ENCODE measurements around the gene KAT2B.

The KAT2B gene

DNA sequence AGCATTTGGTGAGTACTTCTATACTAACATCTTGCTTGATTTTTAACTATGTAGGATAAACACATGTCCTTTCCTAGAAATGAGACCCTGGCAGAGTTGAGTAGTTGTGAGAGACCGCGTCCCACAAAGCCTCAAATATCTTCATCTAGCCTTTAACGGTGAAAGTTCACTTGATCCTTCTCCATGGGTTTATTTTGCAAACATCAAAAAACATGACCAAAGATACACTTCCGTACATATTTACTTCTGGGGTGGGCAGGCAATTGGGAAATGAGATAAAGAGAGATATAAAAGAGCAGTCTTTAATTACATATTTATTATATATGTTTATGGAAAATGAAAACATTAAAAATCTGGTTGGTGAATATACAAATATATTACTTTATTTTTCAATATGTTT lies 5.2 kb upstream of the KAT2B start:
- TF ChIP-seq, protein P1, sequence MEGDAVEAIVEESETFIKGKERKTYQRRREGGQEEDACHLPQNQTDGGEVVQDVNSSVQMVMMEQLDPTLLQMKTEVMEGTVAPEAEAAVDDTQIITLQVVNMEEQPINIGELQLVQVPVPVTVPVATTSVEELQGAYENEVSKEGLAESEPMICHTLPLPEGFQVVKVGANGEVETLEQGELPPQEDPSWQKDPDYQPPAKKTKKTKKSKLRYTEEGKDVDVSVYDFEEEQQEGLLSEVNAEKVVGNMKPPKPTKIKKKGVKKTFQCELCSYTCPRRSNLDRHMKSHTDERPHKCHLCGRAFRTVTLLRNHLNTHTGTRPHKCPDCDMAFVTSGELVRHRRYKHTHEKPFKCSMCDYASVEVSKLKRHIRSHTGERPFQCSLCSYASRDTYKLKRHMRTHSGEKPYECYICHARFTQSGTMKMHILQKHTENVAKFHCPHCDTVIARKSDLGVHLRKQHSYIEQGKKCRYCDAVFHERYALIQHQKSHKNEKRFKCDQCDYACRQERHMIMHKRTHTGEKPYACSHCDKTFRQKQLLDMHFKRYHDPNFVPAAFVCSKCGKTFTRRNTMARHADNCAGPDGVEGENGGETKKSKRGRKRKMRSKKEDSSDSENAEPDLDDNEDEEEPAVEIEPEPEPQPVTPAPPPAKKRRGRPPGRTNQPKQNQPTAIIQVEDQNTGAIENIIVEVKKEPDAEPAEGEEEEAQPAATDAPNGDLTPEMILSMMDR (IDR thresholded peaks at IDR 0.05; ENCODE audit: insufficient read depth, missing control alignments) = no peak
- DNase-seq (ENCODE audit: insufficient read length, low spot score) (no peak), FAIRE-seq (no peak)

DNA sequence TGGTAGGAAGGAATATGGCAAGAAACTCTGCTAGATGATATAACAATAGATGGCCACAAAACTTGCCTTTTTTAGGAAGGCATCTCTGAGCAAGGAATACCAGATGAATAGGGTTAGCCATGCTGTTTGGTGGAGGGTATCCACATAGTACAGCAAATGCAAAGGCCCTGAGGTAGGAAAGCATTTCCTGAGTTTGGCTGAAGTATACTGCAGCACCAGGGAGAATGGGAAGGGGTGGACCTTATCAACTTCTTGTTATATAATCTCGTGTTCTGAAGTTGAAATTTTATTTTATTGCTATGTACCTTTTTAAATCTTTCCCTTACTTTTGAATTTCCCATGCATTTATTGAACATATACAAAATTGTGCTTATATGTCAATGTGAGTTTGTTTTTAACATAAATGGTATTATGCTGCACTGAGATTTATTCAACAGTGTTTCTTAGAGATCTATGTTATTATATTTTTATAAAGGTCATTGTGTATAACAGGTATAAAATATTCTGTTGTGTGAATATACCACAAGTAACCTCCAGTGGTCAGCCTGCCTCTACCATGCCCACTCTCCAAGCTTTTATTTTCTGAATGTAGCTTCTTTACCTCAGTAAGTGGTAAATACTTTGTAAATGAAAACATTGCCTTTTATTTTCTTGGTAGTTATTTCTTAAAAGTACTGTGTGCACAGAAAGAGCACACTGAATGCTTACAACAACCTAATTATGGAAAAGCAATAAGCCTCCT lies 2.8 kb upstream of the KAT2B start:
- TF ChIP-seq, protein P1 (IDR thresholded peaks at IDR 0.05; ENCODE audit: insufficient read depth, missing control alignments) = no peak
- FAIRE-seq = no peak

DNA sequence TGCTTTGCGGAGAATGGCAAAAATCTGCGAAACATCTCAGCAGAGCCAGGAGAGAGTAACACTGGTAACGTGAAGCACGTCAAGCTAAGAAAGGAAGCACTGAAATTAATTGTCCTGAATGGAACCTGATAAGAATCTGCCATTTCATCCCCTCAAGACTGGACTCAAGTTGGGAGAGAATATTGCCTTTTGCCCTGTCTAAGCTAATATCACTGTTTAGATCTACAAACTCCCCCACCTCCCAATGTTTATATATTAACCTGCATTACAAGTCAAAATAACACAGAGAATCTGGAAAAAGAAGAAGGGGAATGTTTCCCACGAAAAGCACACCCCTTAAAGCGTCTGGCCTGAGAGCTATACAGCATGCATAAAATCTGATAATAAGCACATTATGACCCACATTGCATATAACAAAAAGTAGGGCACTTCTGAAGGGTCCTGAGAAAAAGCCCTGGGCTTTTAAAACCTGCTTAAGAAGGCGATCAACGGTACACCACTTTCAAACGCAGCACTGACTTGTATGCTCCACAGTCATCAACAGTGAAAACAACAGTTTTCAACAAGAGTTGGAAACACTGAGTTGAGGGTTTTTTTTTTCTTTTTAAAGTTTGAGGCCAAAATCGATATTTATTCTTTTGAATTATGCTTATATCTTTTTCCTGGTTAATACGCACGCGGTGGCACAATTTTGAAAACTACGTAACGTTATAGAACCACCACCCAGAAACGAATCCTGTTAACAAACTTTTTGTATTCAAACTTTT lies 1.4 kb upstream of the KAT2B start:
- no peak for FAIRE-seq
- TF ChIP-seq, protein P1 (IDR thresholded peaks at IDR 0.05; ENCODE audit: insufficient read depth, missing control alignments) = no peak
- DNase-seq (ENCODE audit: insufficient read length, low spot score) = no peak

More for the DNA sequence above, 2.8 kb upstream of the KAT2B start:
- no peak for DNase-seq (ENCODE audit: insufficient read length, low spot score)

DNA sequence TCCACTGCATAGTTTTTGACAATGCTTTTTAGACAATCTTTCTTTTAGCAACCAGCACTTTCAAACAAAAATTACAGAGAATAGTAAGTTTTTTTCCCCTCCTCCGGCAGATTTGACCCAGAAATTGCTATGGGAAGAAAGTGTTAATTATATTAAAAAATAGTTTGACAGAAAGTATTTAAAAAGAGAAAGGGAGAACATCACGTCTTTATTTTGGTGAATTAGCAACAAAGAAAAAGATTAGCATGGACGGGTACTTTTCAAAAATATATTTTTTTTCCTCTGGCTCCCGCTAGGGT lies 831 bp upstream of the KAT2B start:
- FAIRE-seq = no peak
- TF ChIP-seq, protein P1 (IDR thresholded peaks at IDR 0.05; ENCODE audit: insufficient read depth, missing control alignments) = no peak
- no peak for DNase-seq (ENCODE audit: insufficient read length, low spot score)

DNA sequence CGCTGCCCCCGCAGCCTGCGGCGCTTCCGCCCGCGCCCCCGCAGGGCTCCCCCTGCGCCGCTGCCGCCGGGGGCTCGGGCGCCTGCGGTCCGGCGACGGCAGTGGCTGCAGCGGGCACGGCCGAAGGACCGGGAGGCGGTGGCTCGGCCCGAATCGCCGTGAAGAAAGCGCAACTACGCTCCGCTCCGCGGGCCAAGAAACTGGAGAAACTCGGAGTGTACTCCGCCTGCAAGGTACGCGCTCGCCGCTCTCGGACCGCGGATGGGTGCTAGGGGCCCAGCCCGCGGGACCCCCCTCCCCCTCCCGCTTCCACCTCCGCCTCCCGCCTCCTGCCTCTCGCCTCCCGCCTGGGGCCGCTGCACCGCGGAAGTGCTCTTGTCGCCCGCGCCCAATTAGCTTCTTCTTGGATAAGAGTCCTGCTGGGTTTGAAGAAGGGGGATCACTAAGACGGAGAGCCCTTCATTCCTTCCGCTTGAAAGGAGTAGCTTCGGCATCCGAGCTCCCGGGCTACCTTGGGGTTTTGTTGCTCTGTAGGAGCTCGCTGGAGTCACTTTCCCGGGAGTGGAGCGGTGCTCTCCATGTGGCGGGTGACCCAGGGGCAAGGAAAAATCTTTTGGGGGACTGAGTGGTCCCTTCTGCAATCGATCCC lies 426 bp downstream of the KAT2B start:
- DNase-seq (ENCODE audit: insufficient read length, low spot score) (no peak), FAIRE-seq (no peak)
- TF ChIP-seq, protein P1 (IDR thresholded peaks at IDR 0.05; ENCODE audit: insufficient read depth, missing control alignments) = no peak

DNA sequence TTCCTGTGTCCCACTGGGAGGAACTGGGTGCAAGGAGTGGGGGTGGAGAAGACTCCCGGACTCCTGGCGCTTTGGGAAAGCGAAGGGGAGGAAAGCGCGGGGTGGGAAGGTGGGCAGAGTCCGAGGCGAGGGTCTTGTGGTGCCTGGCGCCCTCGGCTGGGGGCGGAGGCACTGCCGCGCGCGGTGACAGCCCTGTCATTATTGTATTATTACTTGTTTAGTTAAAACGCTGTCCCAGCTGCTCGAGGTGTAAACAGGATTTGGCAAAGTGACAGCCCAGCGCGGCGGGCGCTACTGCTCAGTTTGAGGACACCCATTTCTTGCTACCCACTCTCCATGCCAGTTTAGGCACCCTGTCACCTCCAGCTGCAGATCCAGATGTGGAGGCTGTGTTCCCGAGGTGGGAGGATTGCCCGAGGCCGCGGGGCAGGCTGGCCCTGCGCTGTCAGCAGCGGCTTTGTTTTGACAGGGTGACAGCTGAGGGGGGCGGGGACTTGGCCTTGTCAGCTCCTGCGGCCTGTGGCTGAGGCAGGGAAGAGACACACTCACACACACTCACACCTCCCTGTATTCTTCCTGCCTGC lies 1.0 kb downstream of the KAT2B start:
- no peak for DNase-seq (ENCODE audit: insufficient read length, low spot score)

More for the DNA sequence above, 1.0 kb downstream of the KAT2B start:
- FAIRE-seq = no peak
- TF ChIP-seq, protein P1 (IDR thresholded peaks at IDR 0.05; ENCODE audit: insufficient read depth, missing control alignments) = peak; percentile 14
